ENCODE data around the gene USP28. TPM values are rescaled to one million over a fixed set of nuclear protein-coding genes. Genes with fewer than 3 reads are reported as not detected.

Gene USP28
- total RNA-seq, 1 donor from 2014 or later: 28.9 TPM

DNA sequence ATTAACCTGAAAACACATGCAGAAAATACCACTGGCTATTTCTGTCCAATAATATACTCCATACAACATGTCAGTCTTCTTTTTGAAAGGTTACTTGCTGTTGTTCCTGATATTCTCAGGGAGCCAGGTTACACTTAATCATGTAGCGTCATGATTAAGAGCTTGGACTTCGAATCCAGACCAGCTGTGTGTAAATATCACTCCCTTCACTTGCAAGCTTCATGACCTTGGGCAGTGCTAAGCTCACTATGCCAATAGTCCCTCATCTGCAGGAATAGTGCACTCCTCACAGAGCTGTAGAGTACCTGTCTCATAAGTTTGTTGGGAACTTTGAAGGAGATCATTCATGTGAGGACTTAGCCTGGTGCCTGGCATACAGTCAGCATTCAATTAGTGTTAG lies 31.1 kb upstream of the USP28 start:
- ATAC-seq: no peak
- intact Hi-C loops (cut with DNase I): no loop called here
- TF ChIP-seq CTCF (IDR thresholded peaks at IDR 0.05): no peak
- H3K4me1 ChIP-seq: no peaks in the 10 kb centered on the region
- H3K36me3 ChIP-seq: no peaks in the 10 kb centered on the region
- H3K27ac ChIP-seq: no peak overlapping the region
- H3K27me3 ChIP-seq: peaks cover 12% of the 10 kb centered on the region
- no peak for DNase-seq
- H3K9me3 ChIP-seq: no peaks in the 10 kb centered on the region
- no peak overlapping the region for H3K4me3 ChIP-seq

GRCh38 chr11:113906038-113906437 lies 30.7 kb upstream of the USP28 start:
- H3K27me3 ChIP-seq: peaks cover 12% of the 10 kb centered on the region
- H3K27ac ChIP-seq: no peak overlapping the region
- peak; percentile 21 for TF ChIP-seq CTCF (IDR thresholded peaks at IDR 0.05)
- no peak for DNase-seq
- H3K4me3 ChIP-seq: no peak overlapping the region
- no peaks in the 10 kb centered on the region for H3K36me3 ChIP-seq
- no peaks in the 10 kb centered on the region for H3K4me1 ChIP-seq
- peak; percentile 54 for ATAC-seq
- H3K9me3 ChIP-seq: no peaks in the 10 kb centered on the region
- intact Hi-C loops (cut with DNase I): no loop called here

GRCh38 chr11:113904379-113905101 lies 29.2 kb upstream of the USP28 start, which contains the start of gene HTR3B:
TSS of gene HTR3B (plus strand) at chr11:113904796. CDS start at chr11:113904934, 138 bp downstream.
- TF ChIP-seq CTCF (IDR thresholded peaks at IDR 0.05): no peak
- Histone ChIP-seq H3K27me3 (peaks cover 12% of the 10 kb centered on the region), H3K4me1 (no peaks in the 10 kb centered on the region), H3K36me3 (no peaks in the 10 kb centered on the region), H3K4me3 (no peak within 1 kb of the TSS), H3K27ac (no peak within 1 kb of the TSS), H3K9me3 (no peaks in the 10 kb centered on the region)
- intact Hi-C loops (cut with DNase I): no loop called here
- no peak for ATAC-seq
- DNase-seq: no peak

DNA sequence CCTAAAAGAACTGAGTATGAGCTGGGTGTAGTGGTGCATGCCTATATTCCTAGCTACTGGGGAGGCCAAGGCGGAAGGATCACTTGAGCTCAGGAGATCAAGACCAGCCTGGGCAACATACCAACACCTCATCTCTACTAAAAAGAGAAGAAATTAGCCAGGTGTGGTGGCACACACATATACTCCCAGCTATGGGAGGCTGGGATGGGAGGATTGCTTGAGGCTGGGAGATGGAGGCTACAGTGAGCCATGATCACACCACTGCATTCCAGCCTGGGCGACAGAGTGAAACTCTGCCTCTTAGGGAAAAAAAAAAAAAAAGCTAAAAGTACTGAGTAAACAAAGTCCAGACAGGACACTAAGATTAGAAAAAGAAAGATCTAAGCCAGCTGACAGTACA lies 25.8 kb upstream of the USP28 start:
- Histone ChIP-seq H3K4me1 (no peaks in the 10 kb centered on the region), H3K27ac (no peak overlapping the region), H3K36me3 (no peaks in the 10 kb centered on the region), H3K4me3 (no peak overlapping the region), H3K9me3 (no peaks in the 10 kb centered on the region), H3K27me3 (peaks cover 12% of the 10 kb centered on the region)
- intact Hi-C loops (cut with DNase I): no loop called here
- TF ChIP-seq CTCF (IDR thresholded peaks at IDR 0.05): no peak
- no peak for ATAC-seq
- no peak for DNase-seq

DNA sequence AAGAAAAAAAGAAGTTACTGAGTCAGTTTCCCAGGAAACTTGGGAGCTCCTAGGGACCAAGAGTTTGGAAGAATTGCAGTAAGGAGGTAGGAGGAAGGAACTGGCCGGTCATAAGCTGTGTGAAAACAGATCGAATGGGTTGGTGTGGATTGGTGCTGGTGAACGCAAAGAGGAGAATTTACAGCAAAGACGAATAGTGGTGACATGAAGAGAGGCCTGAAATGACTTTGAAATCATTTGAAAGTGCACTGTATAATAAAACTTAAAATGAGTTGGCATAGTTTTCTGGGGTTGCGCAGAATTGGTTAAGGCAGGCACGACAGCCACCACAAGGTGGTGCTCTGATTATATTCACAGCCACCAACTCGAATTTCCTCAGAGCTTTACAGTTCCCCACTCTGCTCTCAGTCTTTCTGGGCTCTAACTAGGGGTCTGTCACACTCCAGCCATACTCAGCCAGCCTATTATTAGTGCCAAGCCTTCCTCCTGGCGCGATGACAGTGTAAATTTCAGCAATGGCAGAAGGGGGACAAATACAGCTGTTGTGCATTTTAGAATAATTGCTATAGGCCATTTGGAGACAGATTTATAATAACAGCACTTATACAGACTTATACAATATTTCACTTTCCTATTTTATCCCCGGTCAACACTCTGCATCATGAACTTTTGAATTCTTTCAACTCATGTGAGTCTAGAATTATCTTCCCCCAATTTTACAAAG lies 20.9 kb upstream of the USP28 start:
- DNase-seq: no peak
- peak; percentile 80 for TF ChIP-seq CTCF (IDR thresholded peaks at IDR 0.05)
- ATAC-seq: peak; percentile 83
- no peaks in the 10 kb centered on the region for H3K36me3 ChIP-seq
- no peaks in the 10 kb centered on the region for H3K27me3 ChIP-seq
- H3K4me1 ChIP-seq: no peaks in the 10 kb centered on the region
- intact Hi-C loops (cut with DNase I): loop anchor here (10.0 kb wide), 1 partner anchor 368 kb away; no protein-coding TSS in a partner anchor
- no peak overlapping the region for H3K4me3 ChIP-seq
- no peaks in the 10 kb centered on the region for H3K9me3 ChIP-seq
- no peak overlapping the region for H3K27ac ChIP-seq
